Liver (tissue), 9 donors: ENCODE measurements around the gene RDH11. TPM values are rescaled to one million over a fixed set of nuclear protein-coding genes. Genes with fewer than 3 reads are reported as not detected.

ENCODE experiments used
- DNase-seq: peaks from one replicate; pipeline ENCODE4 v3.0.0-alpha.2; 2017; ENCODE audit warnings: low spot score
- H3K27ac ChIP-seq, 2 donors: one replicate each; pipeline ENCODE4 v1.7.0; 2013; ENCODE audit warnings: inconsistent platforms in 2 of 2, low read length in 2 of 2, control low read depth in 1 of 2, low read depth in 1 of 2, mild to moderate bottlenecking in 1 of 2
- H3K27me3 ChIP-seq, 4 donors: one replicate each; pipeline versions ENCODE4 v1.6.1 to v1.7.0; 2013; ENCODE audit warnings: low read length in 3 of 4, inconsistent platforms in 1 of 4, mild to moderate bottlenecking in 1 of 4, moderate library complexity in 1 of 4; ENCODE audit not compliant: control insufficient read depth in 4 of 4, insufficient read depth in 4 of 4
- H3K36me3 ChIP-seq, 4 donors: one replicate each; pipeline versions ENCODE4 v1.6.1 to v1.7.0; 2013; ENCODE audit warnings: low read length in 3 of 4, mild to moderate bottlenecking in 3 of 4, low read depth in 1 of 4, moderate library complexity in 1 of 4; ENCODE audit not compliant: control insufficient read depth in 4 of 4, insufficient read depth in 3 of 4
- H3K4me1 ChIP-seq, 4 donors: one replicate each; pipeline versions ENCODE4 v1.6.1 to v1.7.0; 2013; ENCODE audit warnings: low read length in 3 of 4, mild to moderate bottlenecking in 3 of 4, moderate library complexity in 1 of 4; ENCODE audit not compliant: control insufficient read depth in 4 of 4, insufficient read depth in 4 of 4
- H3K4me3 ChIP-seq, 3 donors: one replicate each; pipeline versions ENCODE4 v1.6.1 to v1.7.0; 2013; ENCODE audit warnings: low read length in 3 of 3, control low read depth in 1 of 3, low read depth in 1 of 3, mild to moderate bottlenecking in 1 of 3
- H3K9ac ChIP-seq, 2 donors: one replicate each; pipeline ENCODE4 v1.7.0; 2013; ENCODE audit warnings: low read length in 2 of 2, mild to moderate bottlenecking in 2 of 2, moderate library complexity in 2 of 2, control low read depth in 1 of 2, low read depth in 1 of 2
- H3K9me3 ChIP-seq, 4 donors: one replicate each; pipeline versions ENCODE4 v1.6.1 to v1.7.0; 2013; ENCODE audit warnings: low read length in 3 of 4; ENCODE audit not compliant: control insufficient read depth in 4 of 4
- ATF3 ChIP-seq: IDR thresholded peaks from 2 replicates; pipeline ENCODE4 v1.6.1; 2016; ENCODE audit warnings: antibody characterized with exemption
- EGR1 ChIP-seq, 2 donors: IDR thresholded peaks; 2 replicates each; pipeline ENCODE4 v1.6.1; 2016 to 2018; ENCODE audit warnings: antibody characterized with exemption in 2 of 2, low read depth in 2 of 2
- FOXA2 ChIP-seq: IDR thresholded peaks from 2 replicates; pipeline ENCODE4 v1.6.1; 2016; ENCODE audit warnings: antibody characterized with exemption
- GABPA ChIP-seq, 2 donors: IDR thresholded peaks in 1 of 2; conservative IDR thresholded peaks in 1 of 2; 2 replicates each; pipeline ENCODE4 v1.6.1; 2016; ENCODE audit warnings: antibody characterized with exemption in 2 of 2, mild to moderate bottlenecking in 1 of 2, moderate library complexity in 1 of 2
- HNF4A ChIP-seq, 2 donors: conservative IDR thresholded peaks; 2 replicates each; pipeline ENCODE4 v1.6.1; 2016; ENCODE audit warnings: antibody characterized with exemption in 2 of 2, mild to moderate bottlenecking in 2 of 2
- HNF4G ChIP-seq: IDR thresholded peaks from 2 replicates; pipeline ENCODE4 v1.6.1; 2016; ENCODE audit warnings: antibody characterized with exemption
- JUND ChIP-seq, 2 donors: IDR thresholded peaks; 2 replicates each; pipeline ENCODE4 v1.6.1; 2016; ENCODE audit warnings: antibody characterized with exemption in 2 of 2
- NR2F2 ChIP-seq: IDR thresholded peaks from 2 replicates; pipeline ENCODE4 v1.6.1; 2016; ENCODE audit warnings: antibody characterized with exemption
- RAD21 ChIP-seq, 2 donors: IDR thresholded peaks; 2 replicates each; pipeline ENCODE4 v1.6.1; 2016; ENCODE audit warnings: antibody characterized with exemption in 2 of 2, mild to moderate bottlenecking in 2 of 2
- RXRA ChIP-seq, 2 donors: IDR thresholded peaks; 2 replicates each; pipeline ENCODE4 v1.6.1; 2017 to 2018; ENCODE audit warnings: antibody characterized with exemption in 2 of 2, mild to moderate bottlenecking in 1 of 2
- SP1 ChIP-seq: IDR thresholded peaks from 2 replicates; pipeline ENCODE4 v1.6.1; 2018; ENCODE audit warnings: antibody characterized with exemption, mild to moderate bottlenecking
- TAF1 ChIP-seq: conservative IDR thresholded peaks from 2 replicates; pipeline ENCODE4 v1.6.1; 2016; ENCODE audit warnings: antibody characterized with exemption, mild to moderate bottlenecking
- ZBTB33 ChIP-seq: IDR thresholded peaks from 2 replicates; pipeline ENCODE4 v1.6.1; 2016; ENCODE audit warnings: antibody characterized with exemption
- WGBS: extraction: QIAGEN DNeasy Blood & Tissue Kit; methylation state at CpG from one replicate; pipeline ENCODE4 v1.1.7; 2013; 5-methylcytosine and 5-hydroxymethylcytosine counted together
- polyA plus RNA-seq, 2 donors: library from polyadenylated mRNA; stranded (reverse) in 1 of 2; unstranded in 1 of 2; fragments of 200-250 nt in 1 of 2; fragments of >200 nt in 1 of 2; fragmentation: Nextera tagmentation in 1 of 2; extraction: Ambion mirVana in 1 of 2; gene quantifications; one replicate each; pipeline versions ENCODE4 v1.2.1 to v1.2.3, GENCODE V29; 2013 to 2015
- total RNA-seq, 2 donors: library from RNA; depleted of rRNA; stranded (reverse); fragments of >200 nt; gene quantifications; one replicate each; pipeline ENCODE4 v1.2.3, GENCODE V29; 2014
- TF ChIP-seq, protein P1 (sequence below): fragments of 150-350 bp; IDR thresholded peaks from 2 replicates; pipeline ENCODE4 v1.5.1; 2017; ENCODE audit warnings: improper control_type of control experiment, low read depth, low read length; ENCODE audit not compliant: missing input control
- TF ChIP-seq, protein P2 (sequence below): IDR thresholded peaks from 2 replicates; pipeline ENCODE4 v1.6.1; 2016; ENCODE audit warnings: antibody characterized with exemption, mild to moderate bottlenecking
- donor health status: healthy.
- donor health status: healthy.
- donor health status: healthy.
- donor health status: healthy.
- donor health status: healthy.

Gene RDH11
- total and polyA plus RNA-seq, 4 donors = 99.7 to 174 (median 137) TPM

- no peak overlapping the region for H3K9ac ChIP-seq
- H3K9me3 ChIP-seq = no peaks in the 10 kb centered on the region
- DNase-seq = no peak
- 94% methylated on average over 3 of the region's 3 CpGs for WGBS
- H3K4me1 ChIP-seq = no peaks in the 10 kb centered on the region
- peaks cover 2 to 39% (median 34%) of the 10 kb centered on the region in 4 donors for H3K36me3 ChIP-seq
- no peak overlapping the region for H3K27ac ChIP-seq
- TF ChIP-seq FOXA2 = no peak
- no peak for TF ChIP-seq ATF3
- no peak for TF ChIP-seq JUND (IDR thresholded peaks at IDR 0.05)
- TF ChIP-seq ZBTB33 = no peak
- no peak for TF ChIP-seq EGR1 (IDR thresholded peaks at IDR 0.05; ENCODE audit: low read depth in 2 of 2)
- TF ChIP-seq, protein P1, sequence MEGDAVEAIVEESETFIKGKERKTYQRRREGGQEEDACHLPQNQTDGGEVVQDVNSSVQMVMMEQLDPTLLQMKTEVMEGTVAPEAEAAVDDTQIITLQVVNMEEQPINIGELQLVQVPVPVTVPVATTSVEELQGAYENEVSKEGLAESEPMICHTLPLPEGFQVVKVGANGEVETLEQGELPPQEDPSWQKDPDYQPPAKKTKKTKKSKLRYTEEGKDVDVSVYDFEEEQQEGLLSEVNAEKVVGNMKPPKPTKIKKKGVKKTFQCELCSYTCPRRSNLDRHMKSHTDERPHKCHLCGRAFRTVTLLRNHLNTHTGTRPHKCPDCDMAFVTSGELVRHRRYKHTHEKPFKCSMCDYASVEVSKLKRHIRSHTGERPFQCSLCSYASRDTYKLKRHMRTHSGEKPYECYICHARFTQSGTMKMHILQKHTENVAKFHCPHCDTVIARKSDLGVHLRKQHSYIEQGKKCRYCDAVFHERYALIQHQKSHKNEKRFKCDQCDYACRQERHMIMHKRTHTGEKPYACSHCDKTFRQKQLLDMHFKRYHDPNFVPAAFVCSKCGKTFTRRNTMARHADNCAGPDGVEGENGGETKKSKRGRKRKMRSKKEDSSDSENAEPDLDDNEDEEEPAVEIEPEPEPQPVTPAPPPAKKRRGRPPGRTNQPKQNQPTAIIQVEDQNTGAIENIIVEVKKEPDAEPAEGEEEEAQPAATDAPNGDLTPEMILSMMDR = no peak
- no peaks in the 10 kb centered on the region for H3K27me3 ChIP-seq
- H3K4me3 ChIP-seq = no peak overlapping the region
Measured at GRCh38 chr14:67646131-67646530, 49.4 kb downstream of the RDH11 start.

DNA sequence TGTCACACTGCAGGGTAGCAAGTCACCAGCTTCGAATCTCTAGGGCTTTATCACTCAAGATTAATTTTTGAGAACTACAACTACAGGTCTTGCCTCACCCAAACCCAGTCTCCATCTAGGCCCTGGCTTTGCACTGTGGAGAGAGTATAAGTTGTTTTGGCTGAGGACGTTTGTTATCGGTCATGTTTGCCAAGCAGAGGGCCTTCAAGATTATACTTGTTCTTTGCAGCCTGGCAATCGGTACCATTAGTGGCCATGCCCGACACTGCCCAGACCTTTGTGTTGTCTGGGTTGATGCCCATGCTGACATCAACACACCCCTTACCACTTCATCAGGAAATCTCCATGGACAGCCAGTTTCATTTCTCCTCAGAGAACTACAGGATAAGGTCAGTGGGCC, 50.1 kb downstream of the RDH11 start:
- Histone ChIP-seq H3K27ac (no peak overlapping the region), H3K36me3 (peaks cover 2 to 32% (median 27%) of the 10 kb centered on the region in 4 donors), H3K9ac (no peak overlapping the region)

More for the DNA sequence above, 50.1 kb downstream of the RDH11 start:
- H3K4me3 ChIP-seq = no peak overlapping the region
- TF ChIP-seq SP1 (no peak), RAD21 (IDR thresholded peaks at IDR 0.05) (no peak), HNF4A (conservative IDR thresholded peaks at IDR 0.05) (no peak), RXRA (IDR thresholded peaks at IDR 0.05) (no peak), GABPA (IDR thresholded peaks at IDR 0.05 in 1 of 2, conservative IDR thresholded peaks at IDR 0.05 in 1 of 2) (no peak), ZBTB33 (no peak), NR2F2 (no peak), JUND (IDR thresholded peaks at IDR 0.05) (no peak), TAF1 (no peak), HNF4G (no peak)
- TF ChIP-seq, protein P2, sequence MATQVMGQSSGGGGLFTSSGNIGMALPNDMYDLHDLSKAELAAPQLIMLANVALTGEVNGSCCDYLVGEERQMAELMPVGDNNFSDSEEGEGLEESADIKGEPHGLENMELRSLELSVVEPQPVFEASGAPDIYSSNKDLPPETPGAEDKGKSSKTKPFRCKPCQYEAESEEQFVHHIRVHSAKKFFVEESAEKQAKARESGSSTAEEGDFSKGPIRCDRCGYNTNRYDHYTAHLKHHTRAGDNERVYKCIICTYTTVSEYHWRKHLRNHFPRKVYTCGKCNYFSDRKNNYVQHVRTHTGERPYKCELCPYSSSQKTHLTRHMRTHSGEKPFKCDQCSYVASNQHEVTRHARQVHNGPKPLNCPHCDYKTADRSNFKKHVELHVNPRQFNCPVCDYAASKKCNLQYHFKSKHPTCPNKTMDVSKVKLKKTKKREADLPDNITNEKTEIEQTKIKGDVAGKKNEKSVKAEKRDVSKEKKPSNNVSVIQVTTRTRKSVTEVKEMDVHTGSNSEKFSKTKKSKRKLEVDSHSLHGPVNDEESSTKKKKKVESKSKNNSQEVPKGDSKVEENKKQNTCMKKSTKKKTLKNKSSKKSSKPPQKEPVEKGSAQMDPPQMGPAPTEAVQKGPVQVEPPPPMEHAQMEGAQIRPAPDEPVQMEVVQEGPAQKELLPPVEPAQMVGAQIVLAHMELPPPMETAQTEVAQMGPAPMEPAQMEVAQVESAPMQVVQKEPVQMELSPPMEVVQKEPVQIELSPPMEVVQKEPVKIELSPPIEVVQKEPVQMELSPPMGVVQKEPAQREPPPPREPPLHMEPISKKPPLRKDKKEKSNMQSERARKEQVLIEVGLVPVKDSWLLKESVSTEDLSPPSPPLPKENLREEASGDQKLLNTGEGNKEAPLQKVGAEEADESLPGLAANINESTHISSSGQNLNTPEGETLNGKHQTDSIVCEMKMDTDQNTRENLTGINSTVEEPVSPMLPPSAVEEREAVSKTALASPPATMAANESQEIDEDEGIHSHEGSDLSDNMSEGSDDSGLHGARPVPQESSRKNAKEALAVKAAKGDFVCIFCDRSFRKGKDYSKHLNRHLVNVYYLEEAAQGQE = no peak
- no peak for DNase-seq
- 95% methylated on average over 5 of the region's 5 CpGs for WGBS
- no peaks in the 10 kb centered on the region for H3K27me3 ChIP-seq
- H3K4me1 ChIP-seq = no peaks in the 10 kb centered on the region
- no peaks in the 10 kb centered on the region for H3K9me3 ChIP-seq
